ENCODE results near the gene LCN15. TPM values are rescaled to one million over a fixed set of nuclear protein-coding genes. Genes with fewer than 3 reads are reported as not detected.

Gene LCN15
- total and polyA plus RNA-seq, 2 experiments from 2014 or later: 0.76 to 0.90 TPM

GRCh38 chr9:136732444-136733178, 31.7 kb downstream of the LCN15 start:
- Histone ChIP-seq H3K27me3 (ENCODE audit: insufficient read depth) (peaks cover 15% of the 10 kb centered on the region), H4K20me1 (replicated peaks; ENCODE audit: insufficient read depth) (peaks cover 1% of the 10 kb centered on the region; the same call in 1 of the 2 replicates), H3F3A (replicated peaks; ENCODE audit: low read depth) (no peaks in the 10 kb centered on the region), H3K79me2 (replicated peaks; ENCODE audit: insufficient read depth) (peaks cover 11% of the 10 kb centered on the region), H3K4me2 (no peak overlapping the region), H3K9me2 (ENCODE audit: insufficient read depth) (no peaks in the 10 kb centered on the region), H2AFZ (no peak overlapping the region), H3K4me1 (ENCODE audit: insufficient read depth) (no peaks in the 10 kb centered on the region), H3K27ac (ENCODE audit: low read depth) (no peak overlapping the region), H3K4me3 (no peak overlapping the region), H3K36me3 (ENCODE audit: insufficient read depth) (no peaks in the 10 kb centered on the region)
- H3K9me3 Mint-ChIP-seq: no peaks in the 10 kb centered on the region; the same call in 1 of the 3 replicates
- no peak overlapping the region for H3K27ac Mint-ChIP-seq
- DNase-seq (ENCODE audit: low spot score) (no peak), ATAC-seq (no peak)
- TF ChIP-seq EZH2 (IDR thresholded peaks at IDR 0.05; ENCODE audit: low read depth, unreplicated experiment) (no peak), NANOG (IDR thresholded peaks at IDR 0.05; ENCODE audit: borderline replicate concordance) (no peak), EZH2phosphoT487 (IDR thresholded peaks at IDR 0.05; ENCODE audit: unreplicated experiment) (no peak), ETS1 (IDR thresholded peaks at IDR 0.05) (no peak), REST (IDR thresholded peaks at IDR 0.05; ENCODE audit: unreplicated experiment) (no peak), CREB1 (CRISPR knock-in tag; IDR thresholded peaks at IDR 0.05; ENCODE audit: low read depth) (no peak), POLR2AphosphoS5 (IDR thresholded peaks at IDR 0.05; ENCODE audit: low read depth) (no peak), ZNF462 (CRISPR knock-in tag; IDR thresholded peaks at IDR 0.05) (no peak), STAT1 (IDR thresholded peaks at IDR 0.05; ENCODE audit: unreplicated experiment) (no peak), ZNF331 (CRISPR knock-in tag; IDR thresholded peaks at IDR 0.05; ENCODE audit: low read depth) (no peak)
- no peak overlapping the region for H3K4me3 Mint-ChIP-seq
- H3K36me3 Mint-ChIP-seq (ENCODE audit: low read depth): peaks cover 4% of the 10 kb centered on the region
- H3K4me1 Mint-ChIP-seq: no peaks in the 10 kb centered on the region; the same call in 1 of the 3 replicates
- H3K27me3 Mint-ChIP-seq (ENCODE audit: insufficient read depth, low read depth, poor library complexity): peaks cover 14% of the 10 kb centered on the region
